ENCODE results near the gene SLC35F4.

The SLC35F4 gene

GRCh38 chr14:57822081-57822480 lies 43.8 kb downstream of the SLC35F4 start:
- H3K27ac ChIP-seq = no peak overlapping the region
- TF ChIP-seq CTCF (conservative IDR thresholded peaks at IDR 0.05) = no peak

GRCh38 chr14:57820581-57820980 lies 45.3 kb downstream of the SLC35F4 start:
- no peak overlapping the region for H3K27ac ChIP-seq
- TF ChIP-seq CTCF (conservative IDR thresholded peaks at IDR 0.05) (no peak), ZFX (IDR thresholded peaks at IDR 0.05) (no peak)

- TF ChIP-seq CTCF (conservative IDR thresholded peaks at IDR 0.05) (no peak), ZFX (IDR thresholded peaks at IDR 0.05) (no peak)
- H3K27ac ChIP-seq = no peak overlapping the region
Measured at GRCh38 chr14:57818511-57818910, 47.4 kb downstream of the SLC35F4 start.

GRCh38 chr14:57816568-57817284 lies 49.2 kb downstream of the SLC35F4 start:
- TF ChIP-seq CTCF (conservative IDR thresholded peaks at IDR 0.05) (no peak), ZFX (IDR thresholded peaks at IDR 0.05) (no peak)
- no peak overlapping the region for H3K27ac ChIP-seq

GRCh38 chr14:57814726-57815125 lies 51.2 kb downstream of the SLC35F4 start:
- TF ChIP-seq ZFX (IDR thresholded peaks at IDR 0.05) (no peak), CTCF (conservative IDR thresholded peaks at IDR 0.05) (no peak)
- H3K27ac ChIP-seq = no peak overlapping the region

- TF ChIP-seq ZFX (IDR thresholded peaks at IDR 0.05) (no peak), CTCF (conservative IDR thresholded peaks at IDR 0.05) (no peak)
- H3K27ac ChIP-seq = no peak overlapping the region
Measured at GRCh38 chr14:57812741-57813140, 53.2 kb downstream of the SLC35F4 start.

GRCh38 chr14:57811998-57812546 lies 53.8 kb downstream of the SLC35F4 start:
- H3K27ac ChIP-seq = no peak overlapping the region
- TF ChIP-seq ZFX (IDR thresholded peaks at IDR 0.05) (no peak), CTCF (conservative IDR thresholded peaks at IDR 0.05) (no peak)

All from C4-2B (cell line).